Heart left ventricle (tissue), 16 donors: Measurements from ENCODE around the gene GCA. TPM values are rescaled to one million over a fixed set of nuclear protein-coding genes. Genes with fewer than 3 reads are reported as not detected.
A peak's percentile ranks its signal among the peaks of the same experiment; 100 is the strongest.

Source experiments
- ATAC-seq, 4 donors: fragments of 200-7000 bp; cut with Tn5 transposase; one replicate each; pipeline ENCODE4 v1.9.1; 2020 to 2022; ENCODE audit warnings: moderate library complexity in 4 of 4, mild to moderate bottlenecking in 3 of 4, moderate number of reproducible peaks in 1 of 4
- DNase-seq, 5 donors: peaks; one replicate each; pipeline ENCODE4 v3.0.0-alpha.2; 2020
- H3K27ac ChIP-seq, 12 donors: fragments of 200-600 bp; sonication (generic) in 4 of 12; one replicate each; pipeline versions ENCODE4 v1.5.0 to v1.8.0; 2016 to 2022; ENCODE audit warnings: mild to moderate bottlenecking in 2 of 12
- H3K27me3 ChIP-seq, 9 donors: fragments of 200-600 bp; sonication (generic) in 2 of 9; one replicate each; pipeline versions ENCODE4 v1.5.1 to v1.8.0; 2016 to 2022; ENCODE audit warnings: mild to moderate bottlenecking in 3 of 9
- H3K36me3 ChIP-seq, 9 donors: fragments of 200-600 bp; sonication (generic) in 2 of 9; one replicate each; pipeline versions ENCODE4 v1.5.0 to v1.8.0; 2018 to 2022; ENCODE audit warnings: mild to moderate bottlenecking in 2 of 9
- H3K4me1 ChIP-seq, 12 donors: fragments of 200-600 bp; sonication (generic) in 4 of 12; one replicate each; pipeline versions ENCODE4 v1.5.0 to v1.8.0; 2016 to 2022; ENCODE audit warnings: mild to moderate bottlenecking in 3 of 12
- H3K4me3 ChIP-seq, 12 donors: fragments of 200-600 bp; sonication (generic) in 4 of 12; one replicate each; pipeline versions ENCODE4 v1.5.0 to v1.8.0; 2017 to 2022; ENCODE audit warnings: mild to moderate bottlenecking in 9 of 12, moderate library complexity in 4 of 12
- H3K9me3 ChIP-seq, 12 donors: fragments of 200-600 bp; sonication (generic) in 4 of 12; one replicate each; pipeline versions ENCODE4 v1.5.0 to v1.8.0; 2016 to 2022; ENCODE audit warnings: mild to moderate bottlenecking in 1 of 12
- CTCF ChIP-seq, 12 donors: fragments of 200-600 bp; sonication (generic) in 4 of 12; IDR thresholded peaks; one replicate each; pipeline versions ENCODE4 v1.5.0 to v1.8.0; 2018 to 2022; ENCODE audit warnings: antibody characterized with exemption in 12 of 12, mild to moderate bottlenecking in 5 of 12
- POLR2A ChIP-seq, 2 donors: fragments of 450-650 bp; IDR thresholded peaks; one replicate each; pipeline ENCODE4 v1.6.1; 2017; ENCODE audit warnings: antibody characterized with exemption in 2 of 2, mild to moderate bottlenecking in 2 of 2, moderate library complexity in 2 of 2
- WGBS, 4 donors: extraction: QIAGEN DNeasy Blood & Tissue Kit in 2 of 4; methylation state at CpG; one replicate each; pipeline versions ENCODE4 v1.1.5 to v1.1.7; 2013 to 2018; 5-methylcytosine and 5-hydroxymethylcytosine counted together
- intact Hi-C, 10 donors: fragments of 100-400 bp; cut with DNase I; formaldehyde crosslinking; loops; one replicate each; pipeline versions ENCODE4 v1.11.1 to v1.14.2; 2022
- polyA plus RNA-seq, 2 donors: library from polyadenylated mRNA; stranded (reverse); fragments of 200-250 nt; gene quantifications; one replicate each; pipeline ENCODE4 v1.2.3, GENCODE V29; 2013
- total RNA-seq, 9 donors: library from RNA; depleted of rRNA in 2 of 9; stranded (reverse); fragments of >200 nt in 2 of 9; fragmentation: NEBNext Ultra II Directional in 3 of 9; extraction: Animal tissue kit (Norgen Biotek cat#: 25700) in 3 of 9; gene quantifications; one replicate each; pipeline versions ENCODE4 v1.1.0 to v1.2.4, GENCODE V29; 2016 to 2023
- donor health status: ischemic (EF 13 %, LVEDD 7.1; RV severe dilation, severe dysfunction).
- donor health status: healthy with polysubstance abuse.
- donor health status: DM: no; HTN: yes; CAD: no.
- donor health status: DM: no; HTN: no; CAD: no.
- donor health status: ischemic (EF 25% LVEDD 6.9; RV normal size, moderate dysfunction).
- donor health status: ischemic (EF 25% LVEDD 5.7; RV mildly dilated, moderate dysfunction).
- donor health status: healthy.
- donor health status: DM: yes; HTN: yes; CAD: no.
- donor health status: ischemic (EF 35%, LVEDD 5.7; RV mildly dilated, moderate dysfunction).
- donor health status: nonischemic (EF 11% LVEDD 7.7; RV severe dilation, severe dysfunction).
- donor health status: DM: yes; HTN: yes; CAD: no.
- donor health status: PGD.
- donor health status: ischemic (EF 29% LVEDD 5.4; RV normal size, mild dysfunction).
- donor health status: nonischemic (EF 23%, LVEDD 6.1; RV moderate dilation, normal function).

GCA gene
- total and polyA plus RNA-seq, 11 donors, result 3.0 to 20.3 (median 6.4) TPM

GRCh38 chr2:162333968-162334367 is 10.0 kb upstream of the GCA start:
- H3K4me3 ChIP-seq, result no peak overlapping the region
- H3K36me3 ChIP-seq, result peaks cover 0 to 3% (median 0%) of the 10 kb centered on the region in 9 donors
- DNase-seq (no peak), ATAC-seq (no peak)
- H3K4me1 ChIP-seq, result no peaks in the 10 kb centered on the region
- intact Hi-C loops, result no loop called here
- no peaks in the 10 kb centered on the region for H3K9me3 ChIP-seq
- peak in 8 of 12 donors; percentile 12 to 43 (median 36) for TF ChIP-seq CTCF (IDR thresholded peaks at IDR 0.05)
- TF ChIP-seq POLR2A (IDR thresholded peaks at IDR 0.05), result no peak
- H3K27ac ChIP-seq, result no peak overlapping the region
- H3K27me3 ChIP-seq, result no peaks in the 10 kb centered on the region
- WGBS, 4 donors, result 33 to 48% (median 40%) methylated on average over 3 of the region's 3 CpGs

- TF ChIP-seq CTCF (IDR thresholded peaks at IDR 0.05) (no peak), POLR2A (IDR thresholded peaks at IDR 0.05) (no peak)
- Histone ChIP-seq H3K36me3 (peaks cover 0 to 3% (median 0%) of the 10 kb centered on the region in 9 donors), H3K27ac (no peak overlapping the region), H3K9me3 (no peaks in the 10 kb centered on the region), H3K4me1 (peaks cover 0 to 10% (median 0%) of the 10 kb centered on the region in 12 donors), H3K4me3 (no peak overlapping the region), H3K27me3 (no peaks in the 10 kb centered on the region)
- WGBS, 4 donors, result 85 to 92% (median 88%) methylated on average over 2 of the region's 2 CpGs
- DNase-seq (no peak), ATAC-seq (no peak)
- intact Hi-C loops, result no loop called here
These were observed 6.1 kb upstream of the GCA start for GRCh38 chr2:162337868-162338267.

GRCh38 chr2:162340822-162341221 is 3.1 kb upstream of the GCA start:
- DNase-seq, result no peak

GRCh38 chr2:162342321-162342720 is 1.6 kb upstream of the GCA start:
- Histone ChIP-seq H3K27me3 (no peaks in the 10 kb centered on the region), H3K36me3 (peaks cover 0 to 3% (median 0%) of the 10 kb centered on the region in 9 donors), H3K9me3 (no peaks in the 10 kb centered on the region), H3K4me1 (peaks cover 0 to 18% (median 4%) of the 10 kb centered on the region in 12 donors), H3K27ac (peak overlapping the region in 1 of 12 donors; percentile 89), H3K4me3 (peak overlapping the region in 1 of 12 donors; percentile 3)
- WGBS, 4 donors, result 51 to 69% (median 58%) methylated on average over 3 of the region's 3 CpGs
- intact Hi-C loops, result loop anchor here in 1 of 10 donors (2.0 kb wide), 1 partner anchor 24 kb away; the partner anchor contains the start of gene IFIH1
- ATAC-seq (no peak), DNase-seq (no peak)
- TF ChIP-seq POLR2A (IDR thresholded peaks at IDR 0.05), result no peak
- TF ChIP-seq CTCF (IDR thresholded peaks at IDR 0.05), result no peak

More at GRCh38 chr2:162340822-162341221, 3.1 kb upstream of the GCA start:
- no peak overlapping the region for H3K4me3 ChIP-seq
- no peak overlapping the region for H3K27ac ChIP-seq
- no peak for ATAC-seq
- peaks cover 0 to 3% (median 0%) of the 10 kb centered on the region in 9 donors for H3K36me3 ChIP-seq
- H3K4me1 ChIP-seq, result peaks cover 0 to 18% (median 4%) of the 10 kb centered on the region in 12 donors
- no peaks in the 10 kb centered on the region for H3K9me3 ChIP-seq
- TF ChIP-seq POLR2A (IDR thresholded peaks at IDR 0.05) (no peak), CTCF (IDR thresholded peaks at IDR 0.05) (no peak)
- intact Hi-C loops, result loop anchor here in 1 of 10 donors (2.0 kb wide), 1 partner anchor 26 kb away; no protein-coding TSS in a partner anchor
- H3K27me3 ChIP-seq, result no peaks in the 10 kb centered on the region
